Stimulated activated CD4-positive, alpha-beta T cell treated with anti-CD3 and anti-CD28 coated beads, Interleukin-1b, Interleukin-23, amount 100 ng/mL, for 4 hours (primary cell): ENCODE data around the gene ABCA3.
"Not testable (repeated sequence)": the region's sequence is repeated elsewhere in the genome, so short reads cannot be mapped to it uniquely, and the experiment has no call there.

Experiments
- DNase-seq, 2 donors: peaks; one replicate each; pipeline ENCODE4 v3.0.0-alpha.2; 2020; ENCODE audit warnings: low read depth in 2 of 2

Gene ABCA3

GRCh38 chr16:2280981-2281542 is 59.5 kb downstream of the ABCA3 start:
- DNase-seq: no peak

GRCh38 chr16:2280461-2280860 is 60.1 kb downstream of the ABCA3 start:
- DNase-seq: no peak

GRCh38 chr16:2278956-2279800 is 61.4 kb downstream of the ABCA3 start:
- no peak for DNase-seq

GRCh38 chr16:2278272-2278608 is 62.3 kb downstream of the ABCA3 start:
- no peak for DNase-seq

- no peak for DNase-seq
Observed at GRCh38 chr16:2277466-2278271, 62.9 kb downstream of the ABCA3 start.

- DNase-seq: no peak
Observed at GRCh38 chr16:2276368-2277195, 63.9 kb downstream of the ABCA3 start.

- DNase-seq: no peak
Observed at GRCh38 chr16:2275476-2276367, 64.8 kb downstream of the ABCA3 start.

GRCh38 chr16:2273931-2274330 is 66.6 kb downstream of the ABCA3 start:
- no peak for DNase-seq

GRCh38 chr16:2273484-2273883 is 67.0 kb downstream of the ABCA3 start:
- no peak for DNase-seq

- no peak for DNase-seq
Observed at GRCh38 chr16:2271848-2272461, 68.6 kb downstream of the ABCA3 start.

GRCh38 chr16:2270588-2271470 is 69.7 kb downstream of the ABCA3 start:
- DNase-seq: no peak

- DNase-seq: no peak
Observed at GRCh38 chr16:2270070-2270462, 70.5 kb downstream of the ABCA3 start.

GRCh38 chr16:2267913-2268666 is 72.4 kb downstream of the ABCA3 start, which contains the start of gene RNPS1:
Gene RNPS1, minus strand, starts transcription at chr16:2268126. Its CDS starts 3,483 bp downstream, at chr16:2264643.
- peak; percentile 91 to 93 for DNase-seq

GRCh38 chr16:2267505-2267912 is 73.0 kb downstream of the ABCA3 start:
- not testable (repeated sequence) for DNase-seq

GRCh38 chr16:2266887-2267286 is 73.6 kb downstream of the ABCA3 start:
- DNase-seq: not testable (repeated sequence)

- not testable (repeated sequence) for DNase-seq
Observed at GRCh38 chr16:2263026-2263425, 77.5 kb downstream of the ABCA3 start.

GRCh38 chr16:2260250-2260649 is 80.3 kb downstream of the ABCA3 start:
- no peak for DNase-seq

GRCh38 chr16:2258530-2258929 is 82.0 kb downstream of the ABCA3 start:
- not testable (repeated sequence) for DNase-seq
